ENCODE measurements around the gene ASIC1.
A peak's percentile ranks its signal among the peaks of the same experiment; 100 is the strongest.
"Not testable (repeated sequence)": the region's sequence is repeated elsewhere in the genome, so short reads cannot be mapped to it uniquely, and the experiment has no call there.

Gene ASIC1

GRCh38 chr12:50061946-50062686 lies 4.7 kb downstream of the ASIC1 start:
- DNase-seq: no peak

DNA sequence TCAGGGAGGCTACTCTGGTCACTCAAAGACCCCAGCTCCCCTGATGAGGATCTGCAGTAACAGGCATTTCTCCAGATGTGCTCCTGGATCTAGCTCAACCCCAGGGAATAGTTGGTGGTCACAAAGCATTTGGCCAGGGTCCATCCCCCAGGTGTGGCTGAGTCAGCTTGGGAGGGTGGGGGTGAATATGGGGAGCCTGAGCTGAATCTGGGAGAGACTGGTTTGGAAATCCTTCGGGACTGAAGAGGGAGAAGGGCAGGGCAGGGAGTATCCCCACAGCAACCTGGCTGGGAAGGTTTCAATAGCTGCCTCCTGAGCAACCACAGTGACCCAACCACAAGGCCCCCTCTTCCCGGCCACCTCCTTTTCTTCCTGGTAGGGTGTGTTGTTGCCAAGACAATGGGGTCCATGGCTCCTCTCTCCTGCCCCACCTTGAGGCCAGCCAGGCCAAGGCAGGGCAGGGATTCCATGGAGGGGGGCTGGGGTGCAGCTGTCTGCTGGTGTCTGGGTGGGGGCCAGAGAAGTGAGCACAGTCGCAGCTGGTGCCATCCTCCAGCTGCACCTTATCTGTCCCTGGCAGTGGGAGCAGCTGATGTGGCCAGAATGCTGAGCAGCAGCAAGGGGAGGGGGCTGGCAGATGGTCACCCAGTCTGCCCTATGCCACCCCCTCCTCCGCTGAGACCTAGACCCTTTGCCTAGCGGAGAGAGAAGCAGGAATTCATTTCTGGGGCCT lies 5.5 kb downstream of the ASIC1 start:
- no peak for DNase-seq

DNA sequence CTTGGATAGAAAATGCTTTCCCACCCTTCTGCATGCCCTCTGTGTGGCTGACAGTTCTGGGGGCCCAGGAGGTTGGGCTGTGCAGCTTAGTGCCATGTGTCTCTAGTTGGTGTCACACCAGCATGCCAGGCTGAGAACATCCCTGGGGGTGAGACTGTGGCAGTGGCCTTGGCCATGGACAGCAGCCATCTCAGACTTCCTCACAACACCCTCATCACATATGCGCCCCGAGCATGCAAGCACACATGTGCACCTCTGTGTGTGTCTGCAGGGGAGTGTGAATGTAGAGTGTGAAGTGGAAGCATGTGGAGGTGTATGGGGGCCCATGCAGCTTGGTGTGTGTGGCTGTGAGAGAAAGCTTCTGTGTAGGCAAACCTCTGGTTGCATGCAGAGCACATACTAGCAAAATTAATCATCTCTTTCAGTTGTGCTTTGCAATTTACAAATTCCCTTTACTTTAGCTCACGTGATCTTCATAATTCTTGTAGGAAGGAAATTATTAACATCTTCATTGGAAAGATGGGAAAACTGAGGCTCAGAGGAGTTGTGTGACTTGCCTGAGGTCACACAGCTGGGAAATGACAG lies 8.4 kb downstream of the ASIC1 start:
- DNase-seq: no peak

DNA sequence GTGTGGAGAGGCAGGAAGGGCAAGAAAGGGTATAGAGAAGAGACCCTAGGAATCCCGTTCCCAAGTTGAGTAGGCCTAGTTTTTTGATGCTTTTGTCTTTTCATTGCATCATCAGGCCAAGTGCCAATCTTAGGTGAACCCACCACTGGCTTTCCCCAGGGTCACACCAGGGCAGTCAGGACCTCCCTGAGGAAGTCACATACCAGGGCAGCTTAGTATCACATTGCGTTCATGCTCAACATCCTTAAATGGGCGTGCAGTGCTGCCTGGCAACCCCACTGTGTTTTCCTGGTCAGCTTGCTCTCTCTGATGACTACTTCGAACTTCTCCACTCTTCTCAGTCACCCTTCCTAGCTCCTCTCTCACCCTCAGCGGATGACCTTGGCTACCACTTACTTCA lies 9.0 kb downstream of the ASIC1 start:
- DNase-seq: no peak

- DNase-seq: no peak
These were observed 11.7 kb downstream of the ASIC1 start for GRCh38 chr12:50069069-50069468.

DNA sequence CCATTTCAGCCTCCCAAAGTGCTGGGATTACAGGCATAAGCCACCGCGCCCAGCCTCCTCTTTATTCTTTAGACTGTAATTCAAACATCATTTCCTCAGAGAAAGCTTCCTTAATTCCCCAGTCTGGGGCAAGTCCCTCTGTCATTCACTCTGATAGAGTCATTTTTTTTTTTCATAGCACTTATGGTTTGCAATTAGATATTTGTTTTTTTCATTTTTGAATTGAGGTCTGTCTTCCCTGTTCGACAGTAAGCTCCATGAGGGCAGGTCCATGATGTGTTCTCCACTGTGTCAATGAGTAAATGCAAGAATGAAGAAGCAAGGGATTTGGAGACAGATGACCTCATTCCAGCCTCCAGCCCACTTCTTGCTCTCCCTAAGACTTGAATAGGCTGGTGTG lies 12.1 kb downstream of the ASIC1 start:
- DNase-seq: no peak

DNA sequence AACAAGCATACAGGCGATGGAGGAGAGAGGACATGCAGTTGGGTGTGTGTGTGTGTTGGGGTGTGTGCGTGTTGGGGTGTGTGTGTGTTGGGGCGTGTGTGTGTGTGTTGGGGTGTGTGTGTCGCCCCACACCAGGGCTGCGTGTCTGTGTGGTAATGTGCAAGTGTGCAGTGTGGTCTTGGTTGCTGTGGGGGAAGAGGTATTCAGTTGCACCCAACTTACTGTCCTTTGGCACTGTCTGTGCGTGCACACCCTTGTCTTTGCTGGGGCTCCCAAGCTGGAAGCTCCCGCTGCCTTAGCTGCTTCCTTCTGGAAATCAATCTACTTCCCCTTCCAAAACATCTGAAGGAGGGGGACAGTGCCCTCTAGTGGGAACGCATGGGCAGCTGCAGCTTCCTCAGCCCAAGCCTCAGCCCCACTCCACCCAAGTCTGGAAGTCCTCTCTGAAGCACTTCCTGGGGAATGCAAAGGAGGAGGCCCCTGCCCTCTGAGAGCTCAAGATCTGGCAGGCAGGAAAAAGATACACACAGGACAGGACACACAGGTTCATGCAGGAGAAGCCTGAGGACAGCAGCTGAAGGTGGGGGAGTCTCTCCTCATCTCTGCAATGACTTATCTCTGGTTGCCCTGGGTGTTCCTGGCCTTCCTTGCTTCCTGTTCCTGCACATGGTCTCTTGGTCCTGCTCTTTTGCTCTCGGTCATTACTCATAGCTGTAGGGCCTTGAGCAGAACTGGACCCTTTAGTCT lies 13.1 kb downstream of the ASIC1 start:
- peak; percentile 82 for DNase-seq

GRCh38 chr12:50072198-50072907 lies 15.0 kb downstream of the ASIC1 start:
- DNase-seq: no peak

DNA sequence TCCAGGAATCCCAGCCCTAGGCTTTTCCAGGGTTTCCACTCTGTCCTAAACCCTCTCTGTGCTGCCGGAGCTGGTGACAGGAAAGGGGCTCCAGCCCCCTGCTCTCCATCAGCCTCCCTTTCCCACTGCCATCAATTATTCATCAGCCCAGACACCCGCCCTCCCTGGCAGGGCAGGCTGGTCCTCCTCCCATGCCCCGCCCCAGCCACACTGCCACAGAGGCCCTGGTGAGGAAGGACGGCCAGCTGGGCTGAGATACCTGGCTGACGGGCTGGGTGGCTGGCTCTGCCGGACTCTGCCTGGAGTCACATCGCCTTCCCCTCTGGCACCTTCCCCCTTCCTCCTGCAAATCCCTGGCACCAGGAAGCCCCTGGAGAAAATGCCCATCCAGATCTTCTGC lies 15.8 kb downstream of the ASIC1 start:
- DNase-seq: no peak

GRCh38 chr12:50073712-50074111 lies 16.3 kb downstream of the ASIC1 start:
- no peak for DNase-seq

GRCh38 chr12:50074936-50075807 lies 17.8 kb downstream of the ASIC1 start:
- peak; percentile 89 for DNase-seq

DNA sequence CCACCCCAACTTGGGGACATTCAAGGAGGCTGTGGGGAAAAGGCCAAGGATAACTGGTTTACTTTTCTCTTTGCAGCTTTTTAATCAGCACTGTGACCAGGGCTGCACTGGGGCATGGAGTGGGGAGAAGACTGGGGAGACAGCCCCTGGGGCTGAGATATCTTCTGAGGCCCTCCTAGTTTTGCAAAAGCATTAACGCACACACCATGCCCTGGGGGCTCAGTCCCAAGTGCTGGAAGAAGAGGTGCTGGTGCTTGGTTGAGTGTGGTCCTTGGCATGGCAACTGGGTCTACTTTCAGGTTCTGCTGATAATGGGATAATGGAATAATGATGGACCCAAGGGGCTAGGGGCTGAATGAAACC lies 18.4 kb downstream of the ASIC1 start:
- no peak for DNase-seq

GRCh38 chr12:50077099-50077498 lies 19.7 kb downstream of the ASIC1 start:
- no peak for DNase-seq

DNA sequence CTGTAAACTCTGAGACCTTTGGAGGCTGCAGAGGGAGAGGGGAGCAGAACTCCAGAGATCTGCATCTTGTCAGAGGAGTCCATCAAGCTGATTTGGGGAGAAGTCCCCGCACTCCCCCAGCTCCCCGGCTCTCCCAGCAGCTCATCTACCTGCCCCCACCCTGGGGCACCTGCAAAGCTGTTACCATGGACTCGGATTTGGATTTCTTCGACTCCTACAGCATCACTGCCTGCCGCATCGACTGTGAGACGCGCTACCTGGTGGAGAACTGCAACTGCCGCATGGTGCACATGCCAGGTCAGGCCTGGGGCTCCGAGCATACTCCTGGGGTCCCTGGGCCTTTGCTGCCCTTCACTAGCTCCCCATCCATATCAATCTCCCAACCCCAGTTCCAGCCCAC lies 20.9 kb downstream of the ASIC1 start:
- DNase-seq: no peak

DNA sequence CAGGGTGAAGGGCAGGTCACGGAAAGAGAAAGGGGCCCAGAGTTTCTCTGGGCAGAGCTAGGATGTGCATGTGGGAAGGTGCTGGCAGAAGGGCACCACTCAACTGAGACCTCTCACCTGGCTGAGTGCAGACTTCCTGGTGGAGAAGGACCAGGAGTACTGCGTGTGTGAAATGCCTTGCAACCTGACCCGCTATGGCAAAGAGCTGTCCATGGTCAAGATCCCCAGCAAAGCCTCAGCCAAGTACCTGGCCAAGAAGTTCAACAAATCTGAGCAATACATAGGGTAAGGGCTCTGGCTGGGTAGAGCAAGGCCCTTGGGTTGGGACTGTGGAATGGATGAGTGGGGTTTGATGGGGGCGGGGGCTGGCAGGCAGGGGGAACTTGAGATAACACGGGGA lies 22.4 kb downstream of the ASIC1 start:
- no peak for DNase-seq

DNA sequence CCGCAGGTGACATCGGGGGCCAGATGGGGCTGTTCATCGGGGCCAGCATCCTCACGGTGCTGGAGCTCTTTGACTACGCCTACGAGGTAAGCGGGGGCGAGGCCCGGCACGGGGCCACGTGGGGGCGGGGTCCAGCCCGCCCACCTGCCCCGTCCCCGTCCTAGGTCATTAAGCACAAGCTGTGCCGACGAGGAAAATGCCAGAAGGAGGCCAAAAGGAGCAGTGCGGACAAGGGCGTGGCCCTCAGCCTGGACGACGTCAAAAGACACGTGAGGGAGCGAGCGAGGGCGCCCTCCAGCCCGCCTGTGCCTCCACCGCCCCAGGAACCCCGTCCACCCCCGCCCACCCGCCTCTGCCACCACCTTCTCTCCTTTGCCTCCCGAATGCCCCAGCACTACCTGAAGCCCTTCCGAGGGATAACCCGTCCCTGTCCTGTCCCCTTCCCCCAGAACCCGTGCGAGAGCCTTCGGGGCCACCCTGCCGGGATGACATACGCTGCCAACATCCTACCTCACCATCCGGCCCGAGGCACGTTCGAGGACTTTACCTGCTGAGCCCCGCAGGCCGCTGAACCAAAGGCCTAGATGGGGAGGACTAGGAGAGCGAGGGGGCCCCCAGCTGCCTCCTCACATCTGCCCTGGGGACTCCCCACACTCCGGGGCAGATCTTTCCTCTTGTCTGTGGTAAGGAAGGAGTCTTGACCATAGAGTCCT lies 23.9 kb downstream of the ASIC1 start:
- DNase-seq: no peak

DNA sequence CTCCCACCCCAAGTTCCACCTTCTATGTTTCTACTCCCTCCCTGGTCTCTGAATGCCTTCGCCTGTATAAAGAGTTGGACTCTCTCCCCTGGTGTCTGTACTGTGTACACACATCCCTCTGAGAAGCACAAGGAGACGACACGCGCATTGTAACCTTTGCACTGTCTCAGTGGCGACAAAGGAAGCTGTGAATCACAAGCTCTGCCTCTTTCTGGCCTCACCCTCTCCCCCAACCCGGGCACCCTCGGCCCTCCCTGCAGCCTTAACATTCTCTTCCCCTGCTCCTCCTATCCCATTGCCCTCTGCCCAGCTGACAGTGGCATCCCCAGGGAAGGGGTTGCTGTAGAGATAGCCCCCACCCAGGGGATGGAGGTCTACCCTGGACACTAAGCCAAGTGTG lies 25.2 kb downstream of the ASIC1 start:
- DNase-seq: no peak

DNA sequence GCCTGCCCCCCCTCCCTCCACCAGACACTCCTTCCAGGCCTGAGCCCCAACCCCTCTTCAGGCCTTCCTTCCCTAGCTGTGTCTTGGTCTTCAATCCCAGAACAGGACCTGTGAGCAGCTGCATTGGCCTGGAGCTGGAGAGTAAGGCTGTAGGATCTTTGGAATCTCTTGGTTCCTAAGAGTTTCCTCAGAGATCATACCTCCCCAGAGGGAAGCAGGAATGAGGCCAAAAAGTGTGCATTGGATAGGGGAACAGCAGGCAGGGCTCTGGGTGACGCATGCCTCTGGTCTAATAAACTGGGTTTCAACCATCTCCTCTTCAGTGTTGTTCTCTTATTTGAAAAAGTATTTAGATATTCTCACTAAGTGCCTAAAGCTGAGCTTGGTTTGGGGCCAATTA lies 25.9 kb downstream of the ASIC1 start:
- no peak for DNase-seq

- DNase-seq: not testable (repeated sequence)
These were observed 27.0 kb downstream of the ASIC1 start for GRCh38 chr12:50084409-50084774.

DNA sequence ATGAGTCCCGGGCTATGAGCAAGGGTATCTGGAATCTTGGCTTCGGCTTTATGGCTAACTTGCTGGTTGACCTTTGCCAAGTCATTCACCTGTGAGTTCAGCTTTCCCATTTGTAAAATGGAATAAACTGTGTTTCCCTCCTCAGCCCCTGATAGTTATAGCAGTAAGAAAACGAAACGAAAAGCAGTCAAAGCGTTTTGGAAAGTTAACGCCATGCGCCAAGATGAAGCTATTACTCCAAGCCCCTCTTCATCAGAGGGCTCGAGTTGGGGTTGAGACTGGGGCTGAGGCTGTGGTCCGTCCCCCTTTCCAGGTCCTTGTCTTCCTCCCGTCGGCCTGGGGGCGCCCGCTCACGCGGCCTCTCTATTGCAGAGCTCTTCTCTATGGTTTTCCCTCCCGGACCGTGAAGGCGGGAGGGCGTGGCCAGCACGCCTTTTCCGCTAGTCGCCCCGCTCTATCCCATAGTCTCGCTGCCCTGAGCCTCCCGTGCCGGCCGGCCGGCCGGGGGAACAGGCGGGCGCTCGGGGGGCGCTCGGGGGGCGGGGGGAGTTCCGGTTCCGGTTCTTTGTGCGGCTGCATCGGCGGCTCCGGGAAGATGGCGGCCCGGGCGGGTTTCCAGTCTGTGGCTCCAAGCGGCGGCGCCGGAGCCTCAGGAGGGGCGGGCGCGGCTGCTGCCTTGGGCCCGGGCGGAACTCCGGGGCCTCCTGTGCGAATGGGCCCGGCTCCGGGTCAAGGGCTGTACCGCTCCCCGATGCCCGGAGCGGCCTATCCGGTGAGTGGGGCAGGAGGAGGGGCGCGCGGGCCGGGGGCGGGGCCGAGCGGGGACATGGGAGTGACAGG lies 27.6 kb downstream of the ASIC1 start, which contains the start of gene SMARCD1:
Gene SMARCD1, plus strand, starts transcription at position 568 of the 840 bp plus-strand sequence. Its CDS starts 28 bp downstream, at position 596.
- peak; percentile 89 for DNase-seq

Measured in stimulated activated CD8-positive, alpha-beta memory T cell treated with anti-CD3 and anti-CD28 coated beads, Interleukin-4, amount 100 ng/mL, for 48 hours (primary cell).